Activated T-helper 1 cell treated with anti-CD3 and anti-CD28 coated beads, Interleukin-12 subunit alpha, Interleukin-12 subunit beta, Interleukin-2, Interleukin-4 antibody, amounts not matched to agents 30 ng/mL and 10 ng/mL and 1 ng/mL, durations not matched to agents 14 hours and 24 hours and 36 hours (primary cell): ENCODE measurements around the gene ABHD15. TPM values are rescaled to one million over a fixed set of nuclear protein-coding genes. Genes with fewer than 3 reads are reported as not detected.

ENCODE experiments used
- DNase-seq: peaks from one replicate; pipeline ENCODE4 v3.0.0; 2021; ENCODE audit warnings: low spot score
- H3K27ac Mint-ChIP-seq: one replicate; pipeline ENCODE4 v1.8.0; 2021; ENCODE audit warnings: mild to moderate bottlenecking, mixed read lengths
- H3K27me3 Mint-ChIP-seq: one replicate; pipeline ENCODE4 v1.8.0; 2022; ENCODE audit warnings: mild to moderate bottlenecking, moderate library complexity, mixed read lengths; ENCODE audit not compliant: insufficient read depth
- H3K36me3 Mint-ChIP-seq: one replicate; pipeline ENCODE4 v1.8.0; 2021; ENCODE audit warnings: low read depth, mixed read lengths
- H3K4me1 Mint-ChIP-seq: one replicate; pipeline ENCODE4 v1.8.0; 2021; ENCODE audit warnings: low read depth, mixed read lengths
- H3K4me3 Mint-ChIP-seq: one replicate; pipeline ENCODE4 v1.8.0; 2021; ENCODE audit warnings: mild to moderate bottlenecking, moderate library complexity, mixed read lengths
- H3K9me3 Mint-ChIP-seq: one replicate; pipeline ENCODE4 v1.8.0; 2021; ENCODE audit warnings: mixed read lengths
- intact Hi-C: fragments of 100-400 bp; cut with micrococcal nuclease; formaldehyde crosslinking; loops from one replicate; pipeline ENCODE4 v1.15.1; 2024
- total RNA-seq: library from RNA; stranded (reverse); gene quantifications from 2 replicates; pipeline ENCODE4 v1.2.3, GENCODE V29; 2022

Gene ABHD15
- total RNA-seq, 1 donor from 2014 or later = 19.5 TPM

DNA sequence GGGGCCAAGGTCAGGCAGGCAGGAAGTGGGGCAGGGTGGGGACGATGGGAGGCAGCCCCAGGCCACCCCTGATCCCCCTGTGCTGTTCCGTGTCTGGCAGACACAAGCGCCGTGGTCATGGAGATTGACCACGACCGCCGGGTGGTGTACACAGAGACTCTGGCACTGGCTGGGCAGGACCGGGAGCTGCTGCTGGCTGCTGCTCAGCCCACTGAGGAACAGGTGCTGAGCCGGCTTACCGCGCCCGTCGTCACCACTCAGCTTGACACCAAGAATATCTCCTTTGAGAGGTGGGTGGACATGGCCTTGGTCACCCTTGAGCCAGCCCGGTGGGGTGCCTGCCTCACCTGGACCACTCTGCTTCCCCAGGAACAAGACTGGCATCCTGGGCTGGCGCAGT, 42.1 kb upstream of the ABHD15 start:
- Mint-ChIP-seq H3K36me3 (no peaks in the 10 kb centered on the region), H3K27ac (no peak overlapping the region), H3K4me3 (no peak overlapping the region), H3K4me1 (peaks cover under 1% of the 10 kb centered on the region), H3K27me3 (no peaks in the 10 kb centered on the region), H3K9me3 (no peaks in the 10 kb centered on the region)
- intact Hi-C loops = no loop called here
- DNase-seq = no peak

DNA sequence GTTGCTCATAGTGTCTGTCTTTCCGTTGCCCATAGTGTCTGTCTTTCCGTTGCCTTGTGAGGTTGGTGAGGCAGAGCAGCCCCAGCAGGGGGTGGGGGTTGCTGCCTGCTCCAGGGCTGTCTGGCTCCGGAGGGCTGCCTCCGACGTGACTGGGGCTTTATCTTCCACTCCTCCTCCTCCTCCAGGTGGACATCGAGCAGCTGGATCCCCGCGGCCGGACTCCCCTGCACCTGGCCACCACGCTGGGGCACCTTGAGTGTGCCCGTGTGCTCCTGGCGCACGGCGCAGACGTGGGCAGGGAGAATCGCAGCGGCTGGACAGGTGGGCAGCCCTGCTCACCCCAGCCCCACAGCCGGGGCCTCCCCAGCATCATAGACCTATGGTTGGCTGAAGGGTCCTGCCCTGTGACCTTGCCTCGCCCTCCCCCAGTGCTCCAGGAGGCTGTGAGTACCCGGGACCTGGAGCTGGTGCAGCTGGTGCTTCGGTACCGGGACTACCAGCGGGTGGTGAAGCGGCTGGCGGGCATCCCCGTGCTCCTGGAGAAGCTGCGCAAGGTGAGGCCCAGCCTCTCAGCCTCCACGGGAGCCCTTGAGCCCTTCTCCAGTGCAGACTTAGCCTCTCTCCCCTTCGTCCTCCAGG, 40.8 kb upstream of the ABHD15 start:
- intact Hi-C loops = no loop called here
- Mint-ChIP-seq H3K4me3 (no peak overlapping the region), H3K27ac (no peak overlapping the region), H3K9me3 (no peaks in the 10 kb centered on the region), H3K4me1 (no peaks in the 10 kb centered on the region), H3K27me3 (no peaks in the 10 kb centered on the region), H3K36me3 (no peaks in the 10 kb centered on the region)
- DNase-seq = no peak

DNA sequence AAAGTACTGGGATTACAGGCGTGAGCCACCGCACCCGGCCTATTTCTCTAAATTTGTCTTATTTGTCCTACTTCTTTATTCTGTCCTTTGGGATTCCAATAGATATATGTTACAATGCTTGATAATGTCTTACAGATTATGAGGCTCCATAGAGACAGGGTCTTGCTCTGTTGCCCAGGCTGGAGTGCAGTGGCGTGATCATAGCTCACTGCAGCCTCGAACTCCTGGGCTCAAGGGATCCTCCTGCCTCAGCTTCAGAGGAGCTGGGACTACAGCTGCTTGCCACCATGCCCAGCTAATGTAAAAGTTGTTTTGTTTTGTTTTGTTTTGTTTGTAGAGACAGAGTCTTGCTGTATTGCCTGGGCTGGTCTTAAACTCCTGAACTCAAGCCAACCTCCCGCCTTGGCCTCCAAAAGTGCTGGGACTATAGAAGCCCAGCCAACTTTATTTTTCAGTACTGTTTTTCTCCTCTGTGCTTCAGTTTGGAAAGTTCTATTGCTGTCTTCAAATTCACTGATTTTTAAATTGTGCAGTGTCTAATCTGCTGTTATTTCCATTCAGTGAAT, 36.4 kb upstream of the ABHD15 start:
- DNase-seq = no peak
- no peak overlapping the region for H3K4me3 Mint-ChIP-seq
- H3K27me3 Mint-ChIP-seq = no peaks in the 10 kb centered on the region
- intact Hi-C loops = no loop called here
- H3K9me3 Mint-ChIP-seq = no peaks in the 10 kb centered on the region
- H3K4me1 Mint-ChIP-seq = no peaks in the 10 kb centered on the region
- no peak overlapping the region for H3K27ac Mint-ChIP-seq
- H3K36me3 Mint-ChIP-seq = no peaks in the 10 kb centered on the region

DNA sequence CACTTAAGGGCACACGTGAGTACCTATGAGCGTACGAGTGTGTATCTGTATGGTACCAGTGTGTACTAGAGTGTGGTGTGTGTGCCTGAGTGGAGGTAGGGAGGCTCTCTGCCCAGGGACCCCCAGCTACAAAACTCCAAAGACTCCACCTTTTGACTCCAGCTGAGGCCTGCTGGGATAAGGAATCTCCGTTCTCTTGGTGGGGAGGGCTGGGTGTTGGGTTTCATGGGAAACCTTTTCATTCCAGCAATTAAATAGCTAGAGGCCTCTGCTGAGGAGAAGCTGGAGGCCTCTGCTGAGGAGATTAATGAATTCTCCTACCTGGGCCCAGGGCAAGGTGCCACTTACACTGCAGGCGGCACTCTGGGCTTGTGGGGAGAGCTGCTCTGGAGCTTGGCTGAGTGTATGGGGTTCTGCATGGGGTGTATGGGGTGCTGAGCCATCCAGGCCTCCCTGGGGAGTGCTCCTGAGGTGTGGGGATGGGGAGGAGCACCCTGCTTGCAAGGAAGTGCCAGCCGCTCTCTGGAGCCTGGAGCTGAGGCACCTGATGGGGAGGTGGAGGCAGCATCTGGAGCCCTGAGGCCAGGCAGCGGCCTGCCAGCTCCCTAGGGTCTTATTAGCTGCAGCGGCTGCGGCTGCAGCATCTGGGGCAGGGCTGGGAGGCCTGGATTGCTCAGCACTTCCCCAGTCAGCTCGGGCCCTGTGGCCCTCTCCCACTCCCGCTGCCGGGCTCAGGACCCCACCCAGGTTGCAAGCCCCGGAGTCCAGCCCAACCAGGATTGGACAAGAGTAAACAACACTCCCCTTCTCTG, 30.7 kb upstream of the ABHD15 start:
- intact Hi-C loops = no loop called here
- peaks cover 5% of the 10 kb centered on the region for H3K4me1 Mint-ChIP-seq
- no peak overlapping the region for H3K27ac Mint-ChIP-seq
- H3K9me3 Mint-ChIP-seq = no peaks in the 10 kb centered on the region
- H3K4me3 Mint-ChIP-seq = no peak overlapping the region
- DNase-seq = no peak
- no peaks in the 10 kb centered on the region for H3K27me3 Mint-ChIP-seq
- no peaks in the 10 kb centered on the region for H3K36me3 Mint-ChIP-seq

DNA sequence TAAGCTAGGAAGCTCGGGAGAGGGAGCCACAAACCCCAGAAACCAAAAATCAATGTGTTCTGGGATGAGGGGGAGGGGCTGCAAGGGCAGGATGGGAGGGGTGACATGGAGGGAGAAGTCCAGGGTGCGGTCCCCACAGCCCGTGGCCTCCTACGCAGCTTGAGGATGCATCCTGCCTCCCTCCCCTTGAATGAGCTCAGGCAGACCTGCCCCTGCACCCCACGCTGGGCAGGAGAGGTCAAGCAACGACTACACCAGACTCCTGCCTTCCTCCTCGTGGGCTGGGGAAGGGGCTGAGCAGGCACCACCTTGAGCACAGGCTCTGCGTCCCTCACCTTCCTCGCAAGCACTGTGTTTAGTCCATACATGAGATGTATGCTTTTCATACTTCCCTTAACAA, 30.0 kb upstream of the ABHD15 start:
- Mint-ChIP-seq H3K36me3 (no peaks in the 10 kb centered on the region), H3K4me1 (peaks cover 12% of the 10 kb centered on the region), H3K9me3 (no peaks in the 10 kb centered on the region), H3K27ac (no peak overlapping the region), H3K4me3 (no peak overlapping the region), H3K27me3 (no peaks in the 10 kb centered on the region)
- DNase-seq = no peak
- intact Hi-C loops = no loop called here

DNA sequence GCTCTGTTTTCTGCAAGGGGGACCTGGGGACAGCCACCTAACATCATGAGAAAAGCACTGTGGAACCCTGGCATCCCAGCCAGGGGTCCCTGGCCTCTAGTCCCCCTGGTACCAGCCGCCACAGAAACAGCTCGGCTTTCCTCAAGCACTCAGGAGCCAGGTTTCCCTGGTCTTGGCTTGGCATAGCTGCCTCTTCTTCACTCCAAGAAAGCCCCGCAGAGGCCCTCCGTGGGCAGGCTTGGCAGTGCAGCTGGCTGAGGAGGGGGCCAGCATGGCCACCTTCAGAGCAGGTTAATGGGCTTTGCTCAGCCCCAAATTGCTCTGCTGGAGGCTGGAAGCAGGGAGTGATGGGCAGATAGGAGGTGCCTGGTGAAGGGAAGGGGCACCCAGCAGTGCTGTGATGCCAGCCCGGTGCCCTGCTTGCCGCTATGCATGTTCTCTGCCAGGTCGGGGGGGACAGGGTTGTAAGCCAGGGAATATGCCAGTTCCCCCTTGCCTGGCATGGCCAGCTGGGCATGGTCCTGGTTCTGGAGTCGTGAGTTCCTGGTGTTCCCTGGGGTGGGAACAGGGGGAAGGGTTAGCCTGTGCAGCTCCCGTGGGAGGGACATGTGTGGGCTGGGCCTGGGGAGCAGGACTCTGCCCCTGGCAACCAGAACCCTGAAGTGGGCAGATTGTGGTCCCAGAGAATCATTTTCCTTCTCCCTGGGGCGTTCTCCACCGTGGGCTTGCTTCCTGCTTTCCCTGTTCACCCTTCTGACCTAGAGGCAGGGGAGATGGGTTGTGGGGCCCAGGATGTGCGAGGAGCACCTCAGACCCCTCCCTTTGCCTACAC, 29.3 kb upstream of the ABHD15 start:
- H3K4me3 Mint-ChIP-seq = no peak overlapping the region
- H3K27ac Mint-ChIP-seq = no peak overlapping the region
- H3K36me3 Mint-ChIP-seq = no peaks in the 10 kb centered on the region
- intact Hi-C loops = no loop called here
- no peak for DNase-seq
- H3K9me3 Mint-ChIP-seq = no peaks in the 10 kb centered on the region
- H3K27me3 Mint-ChIP-seq = no peaks in the 10 kb centered on the region
- peaks cover 17% of the 10 kb centered on the region for H3K4me1 Mint-ChIP-seq

DNA sequence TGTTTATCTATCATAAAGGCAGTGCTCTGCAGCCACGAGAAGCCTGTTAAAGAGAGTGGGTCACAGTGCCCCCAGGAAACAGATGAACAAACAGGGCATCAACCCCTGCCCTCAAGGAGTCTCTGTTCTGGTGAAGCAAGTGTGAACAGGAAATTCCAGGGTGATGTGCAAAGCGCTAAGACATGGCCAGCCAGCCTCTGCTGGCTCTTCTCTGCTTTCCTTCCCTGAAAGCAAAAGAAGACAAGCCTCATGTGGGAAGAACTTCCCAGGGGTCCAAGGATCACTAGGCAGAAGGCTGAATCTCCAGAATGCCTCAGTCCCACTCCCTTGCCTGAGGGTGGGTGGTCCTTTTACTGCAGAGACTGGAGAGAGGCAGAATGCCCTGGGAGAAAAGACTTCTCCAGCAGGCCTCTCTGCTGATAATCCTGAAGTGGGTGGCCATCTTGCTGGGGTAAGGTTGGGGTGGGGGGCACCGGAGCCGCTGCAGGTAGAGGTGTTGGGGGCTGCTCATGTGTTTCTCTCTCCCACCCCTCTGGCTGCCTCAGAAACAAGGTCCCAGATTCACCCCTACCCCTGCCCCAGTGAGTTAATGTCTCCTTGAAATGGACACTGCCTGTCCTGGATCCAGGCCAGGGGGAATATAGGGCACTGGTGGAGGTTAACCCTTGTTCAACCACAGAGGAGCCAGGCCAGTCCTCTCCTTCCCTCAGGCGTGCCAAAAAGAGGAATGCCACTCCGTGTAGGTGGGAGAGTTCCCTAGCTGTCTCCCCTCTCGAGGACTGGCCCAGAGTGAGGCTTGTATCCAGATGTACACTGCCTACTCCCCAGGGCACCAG, 28.5 kb upstream of the ABHD15 start:
- H3K4me3 Mint-ChIP-seq = peak overlapping the region; percentile 37
- no peaks in the 10 kb centered on the region for H3K9me3 Mint-ChIP-seq
- intact Hi-C loops = no loop called here
- no peak overlapping the region for H3K27ac Mint-ChIP-seq
- no peaks in the 10 kb centered on the region for H3K36me3 Mint-ChIP-seq
- H3K4me1 Mint-ChIP-seq = peaks cover 25% of the 10 kb centered on the region
- no peak for DNase-seq
- H3K27me3 Mint-ChIP-seq = no peaks in the 10 kb centered on the region

DNA sequence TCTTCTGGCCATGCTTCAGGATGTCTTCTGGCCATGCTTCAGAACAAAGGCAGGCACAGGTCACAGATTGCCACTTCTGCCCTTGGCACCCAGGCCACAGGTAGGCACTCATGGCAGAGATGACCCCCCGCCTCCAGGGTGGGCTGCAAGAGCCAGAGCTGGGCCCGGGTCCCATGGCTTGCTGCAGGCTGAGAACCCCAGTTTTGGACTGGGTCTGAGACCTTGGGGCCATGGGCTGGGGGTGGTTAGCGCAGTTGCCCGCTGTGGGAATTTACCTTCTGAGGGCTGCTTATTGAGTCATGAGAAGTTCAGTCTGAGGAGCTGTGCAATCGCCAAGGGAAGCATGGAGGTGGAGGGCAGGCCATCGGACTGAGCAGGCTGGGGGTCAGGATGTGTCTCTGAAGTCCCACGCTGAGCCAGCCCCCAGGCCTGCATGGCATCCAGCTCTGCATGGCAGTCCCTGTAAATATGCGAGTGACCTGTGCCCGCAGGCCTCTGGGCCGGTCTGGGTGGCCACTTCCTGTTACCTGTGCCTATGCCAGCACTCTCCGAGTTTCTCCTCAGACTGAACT, 27.8 kb upstream of the ABHD15 start:
- no peak for DNase-seq
- Mint-ChIP-seq H3K27ac (no peak overlapping the region), H3K27me3 (no peaks in the 10 kb centered on the region), H3K4me1 (peaks cover 25% of the 10 kb centered on the region), H3K36me3 (no peaks in the 10 kb centered on the region), H3K4me3 (peak overlapping the region; percentile 80), H3K9me3 (no peaks in the 10 kb centered on the region)
- intact Hi-C loops = no loop called here

DNA sequence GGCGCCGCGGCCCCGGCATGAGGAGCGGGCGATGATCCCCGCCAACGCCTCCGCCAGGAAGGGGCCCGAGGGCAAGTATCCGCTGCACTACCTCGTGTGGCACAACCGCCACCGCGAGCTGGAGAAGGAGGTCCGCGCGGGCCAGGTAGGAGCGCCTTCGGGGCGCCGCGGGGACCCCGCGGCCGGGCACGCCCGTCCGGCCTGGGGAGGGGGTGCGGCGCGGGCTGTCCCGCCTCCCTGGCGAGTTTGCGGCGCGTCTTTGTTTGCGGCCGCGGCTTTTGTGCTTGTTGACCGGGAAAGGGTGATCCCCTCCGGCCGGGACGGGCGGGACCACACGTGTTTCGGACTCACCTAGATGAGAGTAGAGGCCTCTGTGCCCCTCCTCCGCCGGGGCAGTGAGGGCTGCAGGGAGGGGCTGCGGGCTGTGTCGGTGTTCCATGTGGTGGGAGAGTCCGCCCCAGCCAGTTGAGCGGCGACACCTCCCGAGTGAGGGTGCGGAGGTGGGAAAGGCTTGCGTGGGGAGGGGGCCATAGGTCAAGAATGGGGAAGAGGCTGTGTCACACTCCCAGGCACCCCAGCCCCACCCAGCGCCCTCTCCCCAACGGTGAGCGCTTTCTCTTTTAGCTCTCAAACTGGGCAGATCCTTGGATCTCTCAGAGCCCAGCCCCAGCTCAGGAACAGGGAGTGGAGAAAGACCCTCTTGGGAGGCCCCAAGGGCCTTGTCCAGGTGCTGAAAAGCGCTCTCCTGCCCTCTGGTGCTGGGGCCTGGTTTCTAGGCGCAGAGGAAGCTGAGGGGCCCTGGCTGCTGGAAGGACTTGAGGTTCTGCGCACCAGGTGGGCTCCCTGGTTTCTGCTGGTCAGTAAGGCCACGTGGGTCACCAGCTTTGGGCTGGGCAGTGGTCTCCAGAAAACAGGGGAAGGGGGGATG, 27.0 kb upstream of the ABHD15 start:
- Mint-ChIP-seq H3K27ac (no peak overlapping the region), H3K27me3 (no peaks in the 10 kb centered on the region), H3K4me1 (peaks cover 25% of the 10 kb centered on the region), H3K9me3 (no peaks in the 10 kb centered on the region), H3K4me3 (peak overlapping the region; percentile 80), H3K36me3 (no peaks in the 10 kb centered on the region)
- intact Hi-C loops = no loop called here
- no peak for DNase-seq

DNA sequence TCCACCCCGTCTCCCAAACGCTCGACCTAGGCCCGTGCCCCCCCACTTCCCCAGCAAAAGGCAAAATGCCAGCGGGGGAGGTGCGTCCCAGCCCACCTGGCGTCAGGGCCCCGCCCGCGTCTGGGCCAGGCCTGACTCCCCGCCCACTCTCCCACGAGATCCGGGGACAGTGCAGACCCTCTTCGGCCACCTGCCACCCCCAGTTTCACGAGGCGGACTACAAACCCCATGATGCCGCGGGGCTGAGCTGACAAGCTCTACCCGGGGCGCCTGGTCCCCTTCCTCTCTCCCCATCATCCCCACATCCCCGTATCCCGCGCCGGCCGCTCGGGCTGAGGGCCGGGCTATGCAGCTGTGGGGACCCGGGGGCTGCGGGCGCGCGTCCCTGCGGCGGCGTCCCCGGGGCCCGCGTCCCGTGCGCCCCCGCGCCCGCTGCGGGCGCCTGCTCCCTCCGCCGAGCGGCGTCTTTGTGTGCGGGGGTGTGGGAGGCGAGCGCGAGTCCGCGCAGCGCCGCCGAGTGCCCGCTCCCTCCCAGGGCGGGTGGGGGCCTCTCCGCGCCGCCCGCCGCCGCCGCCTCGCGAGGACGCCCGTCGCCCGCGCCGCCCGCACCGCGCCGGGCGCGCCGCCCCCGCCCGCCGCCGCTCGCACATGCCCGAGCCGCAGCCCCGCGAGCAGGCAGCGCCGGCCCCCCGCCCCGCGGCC, 26.2 kb upstream of the ABHD15 start, which contains the start of gene ANKRD13B:
TSS of gene ANKRD13B (plus strand) at position 283 of the 702 bp plus-strand sequence. CDS start 490 bp downstream, outside the sequence.
- no peaks in the 10 kb centered on the region for H3K36me3 Mint-ChIP-seq
- peaks cover 31% of the 10 kb centered on the region for H3K4me1 Mint-ChIP-seq
- intact Hi-C loops = no loop called here
- DNase-seq = no peak
- no peak within 1 kb of the TSS for H3K27ac Mint-ChIP-seq
- peak within 1 kb of the TSS; percentile 87 for H3K4me3 Mint-ChIP-seq
- H3K9me3 Mint-ChIP-seq = no peaks in the 10 kb centered on the region
- no peaks in the 10 kb centered on the region for H3K27me3 Mint-ChIP-seq
